HepG2 (cell line): ENCODE data around the gene SMURF2. TPM values are rescaled to one million over a fixed set of nuclear protein-coding genes. Genes with fewer than 3 reads are reported as not detected.

Experiments
- ARID4A ChIP-seq: sonication (generic); formaldehyde crosslinking; IDR thresholded peaks from 2 replicates; pipeline ENCODE4 v1.5.0; 2020; ENCODE audit warnings: mild to moderate bottlenecking, missing genetic modification reagents, borderline replicate concordance
- PCBP1 ChIP-seq: fragments of 200-400 bp; formaldehyde crosslinking; IDR thresholded peaks from 2 replicates; pipeline ENCODE4 v1.6.1; 2017; ENCODE audit warnings: mild to moderate bottlenecking, low read depth, low read length, borderline replicate concordance
- PHF5A ChIP-seq: IDR thresholded peaks from one replicate; pipeline ENCODE4 v1.6.1; 2018; ENCODE audit warnings: low read depth, missing genetic modification reagents; ENCODE audit not compliant: unreplicated experiment
- SMARCC2 ChIP-seq: fragments of 450-650 bp; IDR thresholded peaks from 2 replicates; pipeline ENCODE4 v1.6.1; 2017; ENCODE audit warnings: antibody characterized with exemption, mild to moderate bottlenecking
- ZNF121 ChIP-seq: sonication (generic); formaldehyde crosslinking; IDR thresholded peaks from 2 replicates; pipeline ENCODE4 v1.5.0; 2020; ENCODE audit warnings: mild to moderate bottlenecking, missing genetic modification reagents
- ZNF207 ChIP-seq: fragments of 450-650 bp; IDR thresholded peaks from 2 replicates; pipeline ENCODE4 v1.6.1; 2016; ENCODE audit warnings: antibody characterized with exemption, borderline replicate concordance
- ZNF280D ChIP-seq: sonication (generic); formaldehyde crosslinking; IDR thresholded peaks from 2 replicates; pipeline ENCODE4 v1.5.1; 2020; ENCODE audit warnings: mild to moderate bottlenecking, missing genetic modification reagents
- polyA plus RNA-seq, 8 experiments: library from polyadenylated mRNA; depleted of rRNA in 3 of 8; stranded (reverse) in 7 of 8; unstranded in 1 of 8; fragments of >200 nt; fragmentation: Illumina TruSeq in 4 of 8; extraction: Trizol in 4 of 8; gene quantifications; 2 replicates each; pipeline versions ENCODE4 v1.2.1 to v1.2.3, GENCODE V29; 2011 to 2016; ENCODE audit warnings: low read depth in 4 of 8, missing spikeins in 1 of 8, mixed read lengths in 1 of 8; ENCODE audit not compliant: insufficient read depth in 1 of 8
- total RNA-seq, 5 experiments: library from RNA; depleted of rRNA; stranded (reverse); fragments of >200 nt; fragmentation: Illumina TruSeq; extraction: Trizol; gene quantifications; 2 replicates each; pipeline ENCODE4 v1.2.3, GENCODE V29; 2016; ENCODE audit warnings: low read depth in 1 of 5
- TF ChIP-seq, protein P1 (sequence below): sonication (generic); formaldehyde crosslinking; IDR thresholded peaks from 2 replicates; pipeline ENCODE4 v1.5.0; 2020; ENCODE audit warnings: missing genetic modification reagents, mild to moderate bottlenecking, borderline replicate concordance

Gene SMURF2
- total and polyA plus RNA-seq, 2 of the 13 experiments (the other 11 are each of a cell fraction or from before 2014, with no cell fraction given): 14.9 to 24.3 TPM

DNA sequence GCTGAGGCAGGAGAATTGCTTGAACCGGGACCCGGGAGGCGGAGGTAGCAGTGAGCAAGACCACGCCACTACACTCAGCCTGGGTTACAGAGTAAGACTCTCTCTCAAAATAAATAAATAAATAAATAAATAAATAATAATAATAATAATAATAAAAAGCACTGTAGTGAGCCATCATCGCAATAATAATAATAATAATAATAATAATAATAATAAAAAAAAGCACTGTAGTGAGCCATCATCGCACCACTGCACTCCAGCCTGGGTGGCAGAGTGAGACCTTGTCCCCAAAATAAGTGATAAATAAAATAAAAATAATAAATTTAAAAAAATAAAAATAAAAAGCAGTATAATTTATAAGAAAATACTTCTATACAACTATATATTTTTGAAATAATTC, 40.3 kb downstream of the SMURF2 start (continued):
- TF ChIP-seq ZNF280D (CRISPR knock-in tag): no peak
- no peak for TF ChIP-seq PHF5A (CRISPR knock-in tag)
- TF ChIP-seq SMARCC2: no peak
- TF ChIP-seq PCBP1: no peak
- TF ChIP-seq ZNF121 (CRISPR knock-in tag): no peak
- TF ChIP-seq, protein P1, sequence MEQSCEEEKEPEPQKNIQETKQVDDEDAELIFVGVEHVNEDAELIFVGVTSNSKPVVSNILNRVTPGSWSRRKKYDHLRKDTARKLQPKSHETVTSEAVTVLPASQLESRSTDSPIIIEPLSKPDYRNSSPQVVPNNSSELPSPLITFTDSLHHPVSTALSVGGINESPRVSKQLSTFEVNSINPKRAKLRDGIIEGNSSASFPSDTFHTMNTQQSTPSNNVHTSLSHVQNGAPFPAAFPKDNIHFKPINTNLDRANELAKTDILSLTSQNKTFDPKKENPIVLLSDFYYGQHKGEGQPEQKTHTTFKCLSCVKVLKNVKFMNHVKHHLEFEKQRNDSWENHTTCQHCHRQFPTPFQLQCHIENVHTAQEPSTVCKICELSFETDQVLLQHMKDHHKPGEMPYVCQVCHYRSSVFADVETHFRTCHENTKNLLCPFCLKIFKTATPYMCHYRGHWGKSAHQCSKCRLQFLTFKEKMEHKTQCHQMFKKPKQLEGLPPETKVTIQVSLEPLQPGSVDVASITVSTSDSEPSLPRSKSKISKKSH (CRISPR knock-in tag): no peak
- no peak for TF ChIP-seq ARID4A (CRISPR knock-in tag)
- no peak for TF ChIP-seq ZNF207
